HepG2 (cell line): ENCODE measurements around the gene ALG8. TPM values are rescaled to one million over a fixed set of nuclear protein-coding genes. Genes with fewer than 3 reads are reported as not detected.

Experiments used
- GPN1 ChIP-seq: sonication (generic); formaldehyde crosslinking; IDR thresholded peaks from 2 replicates; pipeline ENCODE4 v1.5.1; 2020; ENCODE audit warnings: missing genetic modification reagents, borderline replicate concordance
- HIC2 ChIP-seq: sonication (generic); formaldehyde crosslinking; IDR thresholded peaks from 2 replicates; pipeline ENCODE4 v1.9.0; 2022; ENCODE audit warnings: low read depth, missing genetic modification reagents
- MIER2 ChIP-seq: IDR thresholded peaks from 2 replicates; pipeline ENCODE4 v1.6.1; 2016; ENCODE audit warnings: missing biosample characterization, missing genetic modification reagents
- PLRG1 ChIP-seq: fragments of 450-650 bp; conservative IDR thresholded peaks from 2 replicates; pipeline ENCODE4 v1.6.1; 2016
- POGK ChIP-seq: sonication (generic); formaldehyde crosslinking; conservative IDR thresholded peaks from 2 replicates; pipeline ENCODE4 v1.8.0; 2022; ENCODE audit warnings: mild to moderate bottlenecking, moderate library complexity, missing genetic modification reagents
- THRA ChIP-seq: sonication (generic); formaldehyde crosslinking; IDR thresholded peaks from 2 replicates; pipeline ENCODE4 v1.4.0; 2020; ENCODE audit warnings: missing genetic modification reagents, borderline replicate concordance
- WIZ ChIP-seq: sonication (generic); formaldehyde crosslinking; IDR thresholded peaks from 2 replicates; pipeline ENCODE4 v1.5.1; 2020; ENCODE audit warnings: mild to moderate bottlenecking, missing genetic modification reagents
- ZBTB14 ChIP-seq: sonication (generic); formaldehyde crosslinking; IDR thresholded peaks from 2 replicates; pipeline ENCODE4 v1.4.0; 2020; ENCODE audit warnings: missing genetic modification reagents
- ZBTB2 ChIP-seq: sonication (generic); formaldehyde crosslinking; IDR thresholded peaks from 2 replicates; pipeline ENCODE4 v1.8.0; 2022; ENCODE audit warnings: low read depth, missing genetic modification reagents
- ZBTB37 ChIP-seq: sonication (generic); formaldehyde crosslinking; IDR thresholded peaks from 2 replicates; pipeline ENCODE4 v1.4.0; 2020; ENCODE audit warnings: mild to moderate bottlenecking, missing genetic modification reagents
- ZNF17 ChIP-seq: sonication (generic); formaldehyde crosslinking; IDR thresholded peaks from 2 replicates; pipeline ENCODE4 v1.5.0; 2020; ENCODE audit warnings: mild to moderate bottlenecking, missing genetic modification reagents
- ZNF180 ChIP-seq: sonication (generic); formaldehyde crosslinking; IDR thresholded peaks from 2 replicates; pipeline ENCODE4 v1.4.0; 2020; ENCODE audit warnings: low read depth, missing genetic modification reagents, borderline replicate concordance
- ZNF44 ChIP-seq: sonication (generic); formaldehyde crosslinking; IDR thresholded peaks from 2 replicates; pipeline ENCODE4 v1.5.1; 2020; ENCODE audit warnings: mild to moderate bottlenecking, missing genetic modification reagents
- ZNF687 ChIP-seq: sonication (generic); formaldehyde crosslinking; IDR thresholded peaks from 2 replicates; pipeline ENCODE4 v1.5.1; 2020; ENCODE audit warnings: mild to moderate bottlenecking, missing genetic modification reagents, moderate library complexity
- polyA plus RNA-seq, 8 experiments: library from polyadenylated mRNA; depleted of rRNA in 3 of 8; stranded (reverse) in 7 of 8; unstranded in 1 of 8; fragments of >200 nt; fragmentation: Illumina TruSeq in 4 of 8; extraction: Trizol in 4 of 8; gene quantifications; 2 replicates each; pipeline versions ENCODE4 v1.2.1 to v1.2.3, GENCODE V29; 2011 to 2016; ENCODE audit warnings: low read depth in 4 of 8, missing spikeins in 1 of 8, mixed read lengths in 1 of 8; ENCODE audit not compliant: insufficient read depth in 1 of 8
- total RNA-seq, 5 experiments: library from RNA; depleted of rRNA; stranded (reverse); fragments of >200 nt; fragmentation: Illumina TruSeq; extraction: Trizol; gene quantifications; 2 replicates each; pipeline ENCODE4 v1.2.3, GENCODE V29; 2016; ENCODE audit warnings: low read depth in 1 of 5

Gene ALG8
- total and polyA plus RNA-seq, 2 of the 13 experiments (the other 11 are each of a cell fraction or from before 2014, with no cell fraction given): 75.8 to 88.0 TPM

- TF ChIP-seq ZNF44 (CRISPR knock-in tag) (no peak), HIC2 (peak; percentile 89), ZBTB2 (CRISPR knock-in tag) (no peak), PLRG1 (no peak), ZNF17 (CRISPR knock-in tag) (no peak), POGK (CRISPR knock-in tag) (no peak), GPN1 (CRISPR knock-in tag) (no peak), ZBTB14 (CRISPR knock-in tag) (no peak), THRA (peak; percentile 98), ZNF180 (no peak), ZBTB37 (CRISPR knock-in tag) (no peak), ZNF687 (CRISPR knock-in tag) (peak; percentile 24; the same call in 1 of the 2 replicates), MIER2 (CRISPR knock-in tag) (no peak), WIZ (CRISPR knock-in tag) (no peak)
Observed at GRCh38 chr11:78061088-78061920, 78.1 kb downstream of the ALG8 start (continued).
